Coronary artery (tissue), 2 donors: ENCODE data around the gene ZNF429.

Source experiments
- DNase-seq: peaks from one replicate; pipeline ENCODE4 v3.0.0-alpha.2; 2017; ENCODE audit warnings: low spot score
- H3K27ac ChIP-seq, 2 donors: fragments of 200-600 bp; sonication (generic); one replicate each; pipeline ENCODE4 v1.5.1; 2016 to 2019
- H3K4me3 ChIP-seq: fragments of 200-600 bp; sonication (generic); 2 replicates; pipeline ENCODE4 v1.5.1; 2016; ENCODE audit warnings: mild to moderate bottlenecking, moderate library complexity
- CTCF ChIP-seq: fragments of 200-600 bp; sonication (generic); IDR thresholded peaks from one replicate; pipeline ENCODE4 v1.5.1; 2019; ENCODE audit warnings: antibody characterized with exemption

The ZNF429 gene

GRCh38 chr19:21581646-21582240, 76.3 kb downstream of the ZNF429 start:
- no peak overlapping the region for H3K27ac ChIP-seq
- DNase-seq: no peak
- H3K4me3 ChIP-seq: no peak overlapping the region
- no peak for TF ChIP-seq CTCF

- Histone ChIP-seq H3K4me3 (no peak overlapping the region), H3K27ac (no peak overlapping the region)
- no peak for TF ChIP-seq CTCF
- DNase-seq: no peak
Measured at GRCh38 chr19:21584537-21584936, 79.1 kb downstream of the ZNF429 start.

- TF ChIP-seq CTCF: no peak
- no peak overlapping the region for H3K27ac ChIP-seq
- no peak for DNase-seq
- H3K4me3 ChIP-seq: no peak overlapping the region
Measured at GRCh38 chr19:21585281-21585890, 80.0 kb downstream of the ZNF429 start.

GRCh38 chr19:21586311-21587116, 81.1 kb downstream of the ZNF429 start:
- Histone ChIP-seq H3K27ac (peak overlapping the region in 1 of 2 donors; percentile 3), H3K4me3 (peak overlapping the region; percentile 73)
- TF ChIP-seq CTCF: no peak
- no peak for DNase-seq

GRCh38 chr19:21587117-21587461, 81.7 kb downstream of the ZNF429 start:
- TF ChIP-seq CTCF: no peak
- no peak for DNase-seq
- peak overlapping the region; percentile 73 for H3K4me3 ChIP-seq
- peak overlapping the region in 1 of 2 donors; percentile 3 for H3K27ac ChIP-seq

GRCh38 chr19:21587549-21587948, 82.1 kb downstream of the ZNF429 start:
- H3K4me3 ChIP-seq: no peak overlapping the region

More at GRCh38 chr19:21587549-21587948, 82.1 kb downstream of the ZNF429 start:
- no peak for TF ChIP-seq CTCF
- H3K27ac ChIP-seq: no peak overlapping the region
- no peak for DNase-seq
